ENCODE data around the gene FAM110C.

GRCh38 chr2:33620-34019 is 12.7 kb downstream of the FAM110C start:
- no peak for TF ChIP-seq CTCF (IDR thresholded peaks at IDR 0.05)
- no peak for TF ChIP-seq EP300 (IDR thresholded peaks at IDR 0.05)
